Measurements from ENCODE around the gene TOGARAM2. TPM values are rescaled to one million over a fixed set of nuclear protein-coding genes. Genes with fewer than 3 reads are reported as not detected.

The TOGARAM2 gene
- total RNA-seq, 1 donor, result 0.72 TPM

GRCh38 chr2:29042561-29043075 lies 61.5 kb downstream of the TOGARAM2 start:
- H3K4me2 ChIP-seq (ENCODE audit: insufficient read depth, low read length), result no peak overlapping the region
- H3K27ac ChIP-seq (ENCODE audit: low read depth, low read length), result no peak overlapping the region
- H3K27me3 ChIP-seq (ENCODE audit: insufficient read depth, low read length), result peaks cover 3% of the 10 kb centered on the region
- no peaks in the 10 kb centered on the region for H3K4me1 ChIP-seq (ENCODE audit: insufficient read depth, low read length)
- no peaks in the 10 kb centered on the region for H3K36me3 ChIP-seq (ENCODE audit: insufficient read depth, low read length)
- no peaks in the 10 kb centered on the region for H3K79me2 ChIP-seq (ENCODE audit: insufficient read depth, low read length)
- H4K20me1 ChIP-seq (ENCODE audit: insufficient read depth, low read length), result no peaks in the 10 kb centered on the region
- H3K9me3 ChIP-seq (ENCODE audit: low read depth, low read length), result no peaks in the 10 kb centered on the region
- H3K4me3 ChIP-seq (ENCODE audit: insufficient read depth, low read length), result no peak overlapping the region
- no peak for DNase-seq (ENCODE audit: insufficient read length, low spot score, missing footprints)
- TF ChIP-seq, protein P1, sequence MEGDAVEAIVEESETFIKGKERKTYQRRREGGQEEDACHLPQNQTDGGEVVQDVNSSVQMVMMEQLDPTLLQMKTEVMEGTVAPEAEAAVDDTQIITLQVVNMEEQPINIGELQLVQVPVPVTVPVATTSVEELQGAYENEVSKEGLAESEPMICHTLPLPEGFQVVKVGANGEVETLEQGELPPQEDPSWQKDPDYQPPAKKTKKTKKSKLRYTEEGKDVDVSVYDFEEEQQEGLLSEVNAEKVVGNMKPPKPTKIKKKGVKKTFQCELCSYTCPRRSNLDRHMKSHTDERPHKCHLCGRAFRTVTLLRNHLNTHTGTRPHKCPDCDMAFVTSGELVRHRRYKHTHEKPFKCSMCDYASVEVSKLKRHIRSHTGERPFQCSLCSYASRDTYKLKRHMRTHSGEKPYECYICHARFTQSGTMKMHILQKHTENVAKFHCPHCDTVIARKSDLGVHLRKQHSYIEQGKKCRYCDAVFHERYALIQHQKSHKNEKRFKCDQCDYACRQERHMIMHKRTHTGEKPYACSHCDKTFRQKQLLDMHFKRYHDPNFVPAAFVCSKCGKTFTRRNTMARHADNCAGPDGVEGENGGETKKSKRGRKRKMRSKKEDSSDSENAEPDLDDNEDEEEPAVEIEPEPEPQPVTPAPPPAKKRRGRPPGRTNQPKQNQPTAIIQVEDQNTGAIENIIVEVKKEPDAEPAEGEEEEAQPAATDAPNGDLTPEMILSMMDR (IDR thresholded peaks at IDR 0.05; ENCODE audit: extremely low read depth, low read depth, low read length), result no peak
- no peak overlapping the region for H2AFZ ChIP-seq (ENCODE audit: low read length)

- no peak overlapping the region for H3K4me2 ChIP-seq (ENCODE audit: insufficient read depth, low read length)
- H3K4me1 ChIP-seq (ENCODE audit: insufficient read depth, low read length), result no peaks in the 10 kb centered on the region
- peaks cover 3% of the 10 kb centered on the region for H3K27me3 ChIP-seq (ENCODE audit: insufficient read depth, low read length)
- no peaks in the 10 kb centered on the region for H3K79me2 ChIP-seq (ENCODE audit: insufficient read depth, low read length)
- no peak overlapping the region for H2AFZ ChIP-seq (ENCODE audit: low read length)
- no peaks in the 10 kb centered on the region for H3K36me3 ChIP-seq (ENCODE audit: insufficient read depth, low read length)
- no peak overlapping the region for H3K27ac ChIP-seq (ENCODE audit: low read depth, low read length)
- no peaks in the 10 kb centered on the region for H3K9me3 ChIP-seq (ENCODE audit: low read depth, low read length)
- TF ChIP-seq, protein P1 (IDR thresholded peaks at IDR 0.05; ENCODE audit: extremely low read depth, low read depth, low read length), result no peak
- DNase-seq (ENCODE audit: insufficient read length, low spot score, missing footprints), result no peak
- H3K4me3 ChIP-seq (ENCODE audit: insufficient read depth, low read length), result no peak overlapping the region
- H4K20me1 ChIP-seq (ENCODE audit: insufficient read depth, low read length), result no peaks in the 10 kb centered on the region
Measured at GRCh38 chr2:29044459-29044858, 63.4 kb downstream of the TOGARAM2 start.

DNA sequence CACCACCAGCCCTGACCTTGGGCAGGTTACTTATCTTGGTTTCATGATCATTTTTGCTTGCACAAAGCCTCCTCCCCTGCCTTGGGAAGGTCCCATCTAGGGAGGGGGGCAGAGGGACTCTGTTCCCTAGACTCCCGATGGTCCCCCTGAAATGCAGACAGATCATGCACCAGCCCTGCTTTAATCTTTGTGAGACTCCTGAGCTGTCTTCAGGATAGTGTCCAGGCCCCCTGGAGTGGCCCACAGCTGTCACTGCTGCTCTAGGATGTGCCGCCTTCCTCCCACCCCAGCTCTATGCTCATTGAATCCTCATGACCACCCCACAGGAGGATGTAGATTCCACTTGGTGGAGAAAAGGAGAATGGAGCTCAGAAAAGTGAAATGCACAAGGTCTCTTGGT lies 65.2 kb downstream of the TOGARAM2 start:
- Histone ChIP-seq H3K79me2 (ENCODE audit: insufficient read depth, low read length) (no peaks in the 10 kb centered on the region), H3K4me1 (ENCODE audit: insufficient read depth, low read length) (no peaks in the 10 kb centered on the region), H3K27ac (ENCODE audit: low read depth, low read length) (no peak overlapping the region), H4K20me1 (ENCODE audit: insufficient read depth, low read length) (no peaks in the 10 kb centered on the region), H2AFZ (ENCODE audit: low read length) (no peak overlapping the region), H3K4me3 (ENCODE audit: insufficient read depth, low read length) (no peak overlapping the region), H3K9me3 (ENCODE audit: low read depth, low read length) (no peaks in the 10 kb centered on the region), H3K4me2 (ENCODE audit: insufficient read depth, low read length) (no peak overlapping the region), H3K27me3 (ENCODE audit: insufficient read depth, low read length) (peaks cover 13% of the 10 kb centered on the region), H3K36me3 (ENCODE audit: insufficient read depth, low read length) (no peaks in the 10 kb centered on the region)
- TF ChIP-seq, protein P1 (IDR thresholded peaks at IDR 0.05; ENCODE audit: extremely low read depth, low read depth, low read length), result no peak
- DNase-seq (ENCODE audit: insufficient read length, low spot score, missing footprints), result peak; percentile 68

DNA sequence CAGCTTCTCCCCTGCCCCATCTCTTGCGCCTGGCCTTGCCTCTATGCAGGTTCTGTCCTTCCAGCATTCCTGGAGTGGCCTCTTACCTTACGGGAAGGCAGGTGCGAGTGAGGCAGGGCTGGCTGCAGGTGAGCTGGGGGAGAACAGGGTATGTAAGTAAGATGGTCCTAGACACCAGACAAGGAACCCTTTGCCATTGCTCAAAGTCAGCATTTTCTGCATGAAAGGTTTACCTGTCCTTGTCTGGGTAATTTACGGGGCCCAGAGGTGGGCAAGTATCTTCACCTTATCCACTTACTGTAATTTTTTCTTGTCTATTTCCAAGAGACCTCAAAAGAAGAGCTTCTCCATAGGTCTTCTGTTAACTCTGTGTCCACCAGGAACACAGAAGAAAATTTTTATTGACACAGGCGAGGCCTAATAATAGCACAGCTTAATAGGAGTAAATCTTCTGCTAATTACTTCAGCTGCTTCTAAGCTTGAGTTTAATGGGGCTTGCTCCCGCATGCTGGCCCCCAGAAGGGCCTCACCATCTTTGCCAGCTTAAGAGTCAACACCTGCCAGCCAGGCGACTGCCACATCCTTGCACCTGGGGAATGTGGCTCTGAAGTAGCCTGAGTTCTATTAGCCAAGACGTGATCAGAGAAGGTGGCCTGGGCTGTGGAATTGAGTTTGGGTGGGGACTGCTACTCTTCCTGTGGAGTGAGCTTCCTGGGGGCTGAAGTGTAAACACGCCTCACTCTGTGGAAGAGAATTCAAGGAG lies 66.2 kb downstream of the TOGARAM2 start:
- H3K79me2 ChIP-seq (ENCODE audit: insufficient read depth, low read length), result no peaks in the 10 kb centered on the region
- DNase-seq (ENCODE audit: insufficient read length, low spot score, missing footprints), result no peak
- peaks cover 14% of the 10 kb centered on the region for H3K27me3 ChIP-seq (ENCODE audit: insufficient read depth, low read length)
- H3K36me3 ChIP-seq (ENCODE audit: insufficient read depth, low read length), result no peaks in the 10 kb centered on the region
- H2AFZ ChIP-seq (ENCODE audit: low read length), result no peak overlapping the region
- no peak overlapping the region for H3K27ac ChIP-seq (ENCODE audit: low read depth, low read length)
- no peaks in the 10 kb centered on the region for H4K20me1 ChIP-seq (ENCODE audit: insufficient read depth, low read length)
- no peaks in the 10 kb centered on the region for H3K4me1 ChIP-seq (ENCODE audit: insufficient read depth, low read length)
- H3K9me3 ChIP-seq (ENCODE audit: low read depth, low read length), result no peaks in the 10 kb centered on the region
- H3K4me3 ChIP-seq (ENCODE audit: insufficient read depth, low read length), result no peak overlapping the region
- no peak overlapping the region for H3K4me2 ChIP-seq (ENCODE audit: insufficient read depth, low read length)
- TF ChIP-seq, protein P1 (IDR thresholded peaks at IDR 0.05; ENCODE audit: extremely low read depth, low read depth, low read length), result no peak
